ENCODE data around the gene ALPI.
"Not testable (repeated sequence)": the region's sequence is repeated elsewhere in the genome, so short reads cannot be mapped to it uniquely, and the experiment has no call there.

The ALPI gene

GRCh38 chr2:232421189-232421785 is 34.7 kb upstream of the ALPI start:
- peak; percentile 23 for DNase-seq

GRCh38 chr2:232422051-232422450 is 33.9 kb upstream of the ALPI start:
- DNase-seq: no peak

GRCh38 chr2:232422996-232423395 is 33.0 kb upstream of the ALPI start:
- DNase-seq: not testable (repeated sequence)

- DNase-seq: not testable (repeated sequence)
Observed at GRCh38 chr2:232423407-232423806, 32.5 kb upstream of the ALPI start.

GRCh38 chr2:232431705-232432590 is 24.0 kb upstream of the ALPI start:
- no peak for DNase-seq

- DNase-seq: no peak
Observed at GRCh38 chr2:232432598-232433184, 23.3 kb upstream of the ALPI start.

- not testable (repeated sequence) for DNase-seq
Observed at GRCh38 chr2:232433622-232434021, 22.3 kb upstream of the ALPI start.

GRCh38 chr2:232434091-232434490 is 21.9 kb upstream of the ALPI start:
- no peak for DNase-seq

- no peak for DNase-seq
Observed at GRCh38 chr2:232434563-232435374, 21.2 kb upstream of the ALPI start.

GRCh38 chr2:232435375-232435648 is 20.6 kb upstream of the ALPI start:
- no peak for DNase-seq

GRCh38 chr2:232435805-232436204 is 20.1 kb upstream of the ALPI start:
- no peak for DNase-seq

- DNase-seq: no peak
Observed at GRCh38 chr2:232436381-232437194, 19.4 kb upstream of the ALPI start.

GRCh38 chr2:232437195-232437571 is 18.8 kb upstream of the ALPI start:
- DNase-seq: no peak

- no peak for DNase-seq
Observed at GRCh38 chr2:232438091-232438490, 17.9 kb upstream of the ALPI start.

- DNase-seq: peak; percentile 58
Observed at GRCh38 chr2:232438951-232439757, 16.8 kb upstream of the ALPI start.

- no peak for DNase-seq
Observed at GRCh38 chr2:232439758-232440135, 16.2 kb upstream of the ALPI start.

GRCh38 chr2:232440220-232441018 is 15.5 kb upstream of the ALPI start:
- DNase-seq: peak; percentile 90

- DNase-seq: no peak
Observed at GRCh38 chr2:232441147-232441651, 14.8 kb upstream of the ALPI start.

- not testable (repeated sequence) for DNase-seq
Observed at GRCh38 chr2:232441922-232442321, 14.0 kb upstream of the ALPI start.

GRCh38 chr2:232442431-232442830 is 13.5 kb upstream of the ALPI start:
- DNase-seq: not testable (repeated sequence)

GRCh38 chr2:232443047-232443446 is 12.9 kb upstream of the ALPI start:
- DNase-seq: not testable (repeated sequence)

Measured in stimulated activated CD4-positive, alpha-beta T cell treated with anti-CD3 and anti-CD28 coated beads, Interleukin-15, amount 100 ng/mL, for 24 hours (primary cell).